HG02938 (cell line): ENCODE results near the gene PROM1.

Source experiments
- ATAC-seq: cut with Tn5 transposase; IDR thresholded peaks from one replicate; pipeline ENCODE4 v1.9.1; 2021; ENCODE audit warnings: mild to moderate bottlenecking, moderate library complexity; ENCODE audit not compliant: unreplicated experiment

The PROM1 gene

GRCh38 chr4:16083241-16084191 lies at the start of gene PROM1:
PROM1 (minus strand) TSS chr4:16084023; CDS start chr4:16075906, 8,117 bp downstream.
- ATAC-seq, result no peak

GRCh38 chr4:16133406-16133805 lies 49.6 kb upstream of the PROM1 start:
- no peak for ATAC-seq

DNA sequence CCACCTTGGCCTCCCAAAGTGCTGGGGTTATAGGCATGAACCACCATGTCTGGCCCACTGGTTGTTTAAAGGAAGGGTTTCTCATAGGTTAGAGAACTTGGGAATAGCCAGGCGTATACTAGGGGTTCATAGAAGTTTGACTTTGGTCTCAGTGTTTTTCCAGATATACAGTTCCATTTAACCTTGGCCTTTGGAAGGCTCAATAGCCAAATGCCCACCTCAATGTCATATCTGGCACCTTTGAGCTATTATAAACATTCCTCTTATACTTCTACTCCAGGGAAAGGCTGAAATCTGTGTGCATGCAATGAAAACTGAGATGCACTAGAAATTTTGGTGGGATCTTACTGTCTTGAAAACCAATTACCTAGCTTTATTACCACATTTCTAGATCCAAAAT lies 47.5 kb upstream of the PROM1 start:
- ATAC-seq, result no peak

- ATAC-seq, result no peak
Observed at GRCh38 chr4:16129336-16129735, 45.5 kb upstream of the PROM1 start.

DNA sequence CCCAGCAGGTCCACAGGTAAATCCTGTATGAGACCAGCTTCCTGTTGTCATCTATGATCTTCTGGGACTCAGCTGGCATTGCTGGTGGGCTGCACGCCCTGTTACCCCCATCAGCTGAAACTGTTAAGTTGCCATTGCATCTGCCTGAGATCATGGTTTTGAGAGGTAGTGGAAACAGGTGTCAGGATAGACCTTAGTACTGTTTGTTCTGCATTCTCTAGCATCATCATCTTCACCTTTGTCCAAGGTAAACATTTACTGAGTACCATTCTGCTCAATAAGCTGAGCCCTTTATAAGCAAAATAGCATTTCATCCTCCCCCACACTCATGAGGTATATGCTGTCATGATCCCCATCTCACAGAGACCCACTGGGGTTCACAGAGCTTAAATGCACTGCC lies 42.9 kb upstream of the PROM1 start:
- no peak for ATAC-seq

DNA sequence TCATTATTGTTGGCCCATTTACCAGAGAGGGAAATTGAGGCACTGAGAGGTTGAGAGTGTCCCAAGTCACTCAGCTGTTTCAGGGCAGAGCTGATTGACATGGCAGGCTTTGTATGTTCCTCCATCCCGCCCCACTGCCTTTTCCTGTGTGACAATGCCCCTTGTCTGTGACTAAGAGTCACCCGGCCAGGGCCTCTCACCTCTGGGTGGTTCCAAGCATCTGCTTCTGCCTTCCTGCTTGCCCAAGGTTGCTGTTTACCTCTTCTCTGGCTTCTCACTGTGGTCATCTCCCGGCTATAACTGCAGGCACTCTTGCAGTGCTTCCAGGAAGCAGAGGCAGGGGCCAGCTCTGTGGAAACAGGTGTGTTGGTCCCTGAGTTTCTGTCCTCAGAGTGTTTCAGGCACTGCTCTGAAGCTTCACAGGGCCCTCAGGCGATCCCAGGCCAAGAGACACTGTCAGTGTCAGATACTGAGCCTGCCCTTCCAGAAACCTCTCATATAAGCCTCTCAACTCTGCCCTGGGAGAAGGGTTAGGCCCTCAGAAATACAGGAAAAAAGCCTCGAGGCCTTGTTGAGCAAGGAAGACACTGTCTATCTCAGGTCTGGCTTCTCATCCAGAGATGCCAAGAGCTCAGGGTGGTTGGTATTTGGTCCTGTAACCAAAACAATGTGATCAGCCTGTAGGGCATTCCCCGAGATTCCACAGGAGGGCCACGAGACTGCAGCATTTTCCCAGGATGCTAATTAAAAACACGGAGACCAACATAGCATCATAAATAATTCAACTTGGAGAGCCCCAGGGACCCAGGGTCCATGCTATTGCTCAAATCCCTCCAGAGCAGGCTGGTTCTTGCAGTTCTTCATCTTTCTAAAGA lies 42.0 kb upstream of the PROM1 start:
- no peak for ATAC-seq

GRCh38 chr4:16124232-16124631 lies 40.4 kb upstream of the PROM1 start:
- ATAC-seq, result no peak

DNA sequence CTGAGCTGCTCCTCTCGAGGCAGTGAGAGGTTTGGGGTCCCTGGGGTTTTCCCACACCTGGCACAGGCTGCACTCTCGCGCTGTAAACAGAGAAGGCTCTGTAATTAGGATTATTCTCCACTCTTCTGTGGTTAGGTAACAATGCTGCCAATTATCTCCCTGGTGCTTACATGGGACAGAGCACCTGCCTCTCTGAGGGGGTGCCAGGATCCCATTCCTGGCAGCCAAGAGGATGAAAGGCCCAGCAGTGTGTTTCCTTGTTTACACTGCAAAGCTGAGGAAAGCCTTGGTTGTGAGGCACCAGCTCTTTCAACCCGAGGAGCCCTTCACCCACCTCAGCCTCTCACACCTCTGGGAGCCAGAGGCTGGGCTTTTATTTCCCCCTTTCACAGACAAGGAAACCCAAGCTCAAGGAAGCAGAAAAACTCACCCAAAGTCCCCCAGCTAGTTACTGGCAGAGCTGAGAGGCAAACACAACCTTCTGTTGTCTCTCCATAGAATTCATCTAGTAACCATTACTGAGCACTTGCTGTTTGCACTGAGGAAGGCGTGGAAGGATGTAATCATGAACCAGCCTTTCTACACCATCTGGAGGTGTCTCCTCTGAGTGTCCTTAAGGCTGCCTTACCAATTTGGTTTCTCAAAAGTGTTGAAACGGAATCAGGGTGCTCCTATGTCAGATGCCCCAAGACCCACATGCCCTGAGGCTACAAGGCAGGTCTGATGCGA lies 39.7 kb upstream of the PROM1 start:
- ATAC-seq, result no peak

DNA sequence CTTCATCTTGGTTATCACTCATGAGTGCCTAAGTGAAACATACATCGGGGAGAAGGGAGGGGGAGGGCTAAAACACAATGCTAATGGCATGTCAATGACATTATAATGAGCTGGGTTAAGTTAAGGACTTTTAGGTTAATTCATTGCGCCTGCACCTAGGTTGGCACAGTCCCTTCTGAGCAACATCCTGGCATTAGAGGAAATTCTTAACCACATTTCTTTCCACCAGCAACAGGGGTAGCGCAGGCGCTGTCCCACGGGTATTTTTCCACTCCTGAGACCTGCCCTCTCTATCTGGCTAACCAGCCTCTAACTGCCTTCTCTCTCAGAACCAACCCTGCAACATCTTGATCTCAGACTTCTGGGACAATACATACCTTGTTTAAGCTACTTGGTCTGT lies 39.0 kb upstream of the PROM1 start:
- no peak for ATAC-seq

GRCh38 chr4:16122308-16122711 lies 38.5 kb upstream of the PROM1 start:
- ATAC-seq, result no peak

GRCh38 chr4:16120720-16121119 lies 36.9 kb upstream of the PROM1 start:
- ATAC-seq, result no peak

GRCh38 chr4:16119981-16120380 lies 36.2 kb upstream of the PROM1 start:
- ATAC-seq, result no peak

DNA sequence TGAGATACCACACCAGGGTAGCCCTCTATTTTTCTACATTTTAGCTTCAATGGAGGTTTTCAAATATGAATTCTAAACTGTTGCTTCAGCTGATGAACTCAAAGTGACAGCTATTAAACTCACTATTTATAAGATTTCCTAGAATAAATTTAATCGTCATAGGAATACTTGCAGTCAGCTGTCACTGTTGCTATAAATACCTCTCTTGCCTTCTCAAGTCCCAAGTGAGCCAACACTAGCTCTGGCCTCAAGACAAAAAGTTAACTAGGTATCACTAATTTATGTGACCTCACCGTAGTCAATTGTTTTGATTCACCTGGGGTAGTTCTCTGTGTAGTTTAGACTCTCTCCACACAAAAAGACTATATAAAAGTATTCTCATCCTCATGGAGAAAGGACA lies 34.3 kb upstream of the PROM1 start:
- ATAC-seq, result no peak

- no peak for ATAC-seq
Observed at GRCh38 chr4:16117164-16117563, 33.3 kb upstream of the PROM1 start.

DNA sequence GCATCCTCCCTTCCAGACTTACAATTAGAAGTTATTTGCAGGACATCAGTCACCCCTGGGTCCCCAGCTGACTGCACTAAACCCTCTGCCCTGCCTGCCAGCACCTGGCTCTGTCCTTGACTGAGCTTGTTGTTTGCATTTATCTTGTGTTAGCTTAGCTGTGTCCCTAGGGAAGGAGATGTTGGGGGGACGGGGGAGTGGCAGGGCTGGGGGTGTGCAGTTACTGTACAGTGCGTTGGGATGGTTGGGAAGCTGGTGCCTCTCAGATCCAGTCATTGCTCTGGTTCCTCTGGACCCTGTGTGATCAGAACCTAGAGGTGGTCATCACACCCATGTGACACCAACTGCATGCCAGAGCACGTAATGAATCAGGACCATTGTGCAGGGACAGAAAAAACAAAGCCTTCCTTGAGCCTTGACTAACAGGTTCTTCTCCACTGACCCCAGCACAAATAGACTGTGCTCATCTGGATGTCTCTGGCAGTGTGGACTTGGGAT lies 32.7 kb upstream of the PROM1 start:
- ATAC-seq, result no peak

DNA sequence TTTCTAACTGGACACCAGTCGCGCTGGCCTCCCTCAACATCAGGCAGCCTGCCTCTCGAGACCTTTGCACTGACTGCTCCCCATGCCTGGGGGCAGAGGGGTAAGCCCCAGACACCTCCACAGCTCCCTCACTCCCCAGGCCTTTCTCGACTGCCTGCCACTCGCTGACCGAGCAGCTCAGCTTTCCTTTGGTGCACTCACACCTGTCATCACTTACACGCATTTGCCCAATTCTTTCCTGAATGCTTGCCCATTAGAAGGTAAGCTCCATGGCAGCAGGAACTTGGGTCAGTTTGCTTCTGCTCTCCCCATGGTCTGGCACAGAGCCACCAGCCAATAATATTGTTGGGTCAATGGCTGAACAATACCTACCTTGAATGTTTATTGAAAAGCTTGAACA lies 32.2 kb upstream of the PROM1 start:
- ATAC-seq, result no peak

DNA sequence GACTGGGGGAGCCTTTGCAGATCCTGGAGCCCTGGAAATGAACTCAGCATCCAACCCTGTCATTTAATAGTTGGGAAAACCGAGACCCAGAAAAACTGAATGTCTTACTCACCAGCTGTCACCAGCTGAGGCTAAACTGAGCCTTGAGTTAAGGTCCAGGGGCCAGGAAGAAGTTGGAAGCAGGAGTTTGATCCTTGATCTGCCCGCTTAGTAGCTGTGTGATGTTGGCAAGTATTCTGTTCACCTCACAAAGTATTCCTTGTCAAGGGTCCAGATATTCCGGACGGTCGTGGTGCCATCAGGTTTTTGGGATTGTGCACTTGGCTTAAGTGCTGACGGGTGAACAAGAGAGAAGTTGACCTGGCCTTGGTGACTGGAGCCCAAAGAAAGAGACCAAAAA lies 30.7 kb upstream of the PROM1 start:
- no peak for ATAC-seq

DNA sequence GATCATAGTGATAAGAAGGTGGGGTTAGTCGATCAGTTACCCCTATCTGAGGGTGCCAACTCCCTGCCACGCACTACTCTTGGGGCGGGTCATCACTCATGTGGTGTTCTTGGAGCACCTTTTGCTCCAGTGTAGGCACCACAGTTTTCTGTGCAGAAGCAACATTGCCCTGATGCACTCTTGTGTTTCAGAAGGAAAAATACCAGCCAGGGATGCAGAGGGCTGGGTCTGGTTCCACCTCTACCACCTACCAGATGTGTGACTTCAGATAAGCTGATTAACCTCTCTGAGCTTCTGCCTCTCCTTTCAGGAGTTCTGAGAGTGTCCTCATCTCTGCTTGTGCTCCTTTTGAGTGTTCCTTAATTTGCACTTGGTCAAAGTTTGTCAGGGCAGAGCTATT lies 29.9 kb upstream of the PROM1 start:
- no peak for ATAC-seq

GRCh38 chr4:16111533-16111932 lies 27.7 kb upstream of the PROM1 start:
- ATAC-seq, result no peak

DNA sequence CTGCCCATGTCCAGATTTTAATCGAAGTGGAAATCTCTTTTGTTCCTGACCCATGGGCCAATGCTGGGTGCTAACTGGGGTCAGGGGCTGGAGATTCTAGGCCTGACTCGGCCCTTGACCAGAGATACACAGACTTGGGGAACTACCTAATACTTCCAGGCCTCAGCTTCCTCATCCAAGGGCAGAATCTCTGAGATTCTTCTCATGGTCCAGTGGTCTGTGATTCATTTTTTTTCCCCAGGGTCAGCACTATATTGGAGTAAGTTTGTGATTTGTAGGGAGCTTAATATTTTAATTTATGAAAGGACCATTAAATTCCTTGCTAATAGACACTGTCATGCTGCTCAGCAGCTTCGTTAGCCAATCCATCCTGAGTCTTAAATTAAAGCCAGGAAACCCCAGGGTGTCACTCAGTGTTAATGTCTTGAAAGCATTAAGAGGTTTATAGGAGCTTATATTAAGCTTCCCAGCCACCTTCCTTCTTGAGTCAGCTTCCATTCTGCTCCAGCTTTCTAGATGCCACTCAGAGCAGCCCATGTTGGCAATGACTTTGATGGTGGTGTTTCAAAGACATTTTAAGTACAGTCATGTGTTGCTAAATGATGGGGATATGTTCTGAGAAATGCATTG lies 27.0 kb upstream of the PROM1 start:
- no peak for ATAC-seq

DNA sequence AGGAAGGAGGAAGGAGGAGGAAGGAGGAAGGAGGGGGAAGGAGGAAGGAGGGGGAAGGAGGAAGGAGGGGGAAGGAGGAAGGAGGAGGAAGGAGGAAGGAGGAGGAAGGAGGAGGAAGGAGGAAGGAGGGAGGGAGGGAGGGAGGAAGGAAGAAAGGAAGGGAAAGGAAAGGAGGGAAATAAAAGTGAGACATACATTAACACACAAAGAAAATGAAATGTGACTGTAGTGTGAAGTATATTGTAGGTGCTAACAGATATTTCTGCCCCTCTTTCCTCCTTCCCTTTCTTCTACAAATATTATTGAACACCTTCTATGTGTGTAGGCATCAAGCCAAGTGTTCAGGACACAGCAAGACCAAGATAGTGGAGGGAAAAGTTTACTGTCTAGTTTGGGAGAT lies 26.4 kb upstream of the PROM1 start:
- ATAC-seq, result no peak
